Gastroesophageal sphincter (tissue), 4 donors: ENCODE measurements around the gene NDRG3. TPM values are rescaled to one million over a fixed set of nuclear protein-coding genes. Genes with fewer than 3 reads are reported as not detected.
A peak's percentile ranks its signal among the peaks of the same experiment; 100 is the strongest.

Source experiments
- ATAC-seq: fragments of 150-250 bp; one replicate; pipeline ENCODE4 v1.9.1; 2016; ENCODE audit warnings: mild to moderate bottlenecking, moderate library complexity
- H3K27ac ChIP-seq, 4 donors: fragments of 200-600 bp; sonication (generic) in 3 of 4; 1 replicate in 3 of 4; 2 replicates in 1 of 4; pipeline ENCODE4 v1.5.1; 2016 to 2019
- H3K27me3 ChIP-seq: fragments of 200-600 bp; sonication (generic); one replicate; pipeline ENCODE4 v1.5.1; 2019
- H3K36me3 ChIP-seq, 2 donors: fragments of 200-600 bp; sonication (generic); one replicate each; pipeline ENCODE4 v1.5.1; 2019; ENCODE audit warnings: control low read depth in 1 of 2
- H3K4me1 ChIP-seq, 3 donors: fragments of 200-600 bp; sonication (generic); 1 replicate in 2 of 3; 2 replicates in 1 of 3; pipeline ENCODE4 v1.5.1; 2016 to 2019; ENCODE audit warnings: control low read depth in 2 of 3
- H3K4me3 ChIP-seq, 2 donors: fragments of 200-600 bp; sonication (generic); one replicate each; pipeline ENCODE4 v1.5.1; 2019; ENCODE audit warnings: mild to moderate bottlenecking in 1 of 2, moderate library complexity in 1 of 2
- H3K9me3 ChIP-seq, 3 donors: fragments of 200-600 bp; sonication (generic); one replicate each; pipeline ENCODE4 v1.5.1; 2017 to 2019; ENCODE audit warnings: control low read depth in 2 of 3
- EP300 ChIP-seq: sonication (generic); formaldehyde crosslinking; IDR thresholded peaks from one replicate; pipeline ENCODE4 v1.6.1; 2017; ENCODE audit warnings: antibody characterized with exemption, mild to moderate bottlenecking
- POLR2A ChIP-seq, 2 donors: fragments of 450-650 bp; IDR thresholded peaks; one replicate each; pipeline ENCODE4 v1.6.1; 2017; ENCODE audit warnings: antibody characterized with exemption in 2 of 2, mild to moderate bottlenecking in 2 of 2, moderate library complexity in 1 of 2
- POLR2AphosphoS5 ChIP-seq: sonication (generic); formaldehyde crosslinking; IDR thresholded peaks from one replicate; pipeline ENCODE4 v1.6.1; 2017; ENCODE audit warnings: antibody characterized with exemption
- WGBS, 2 donors: methylation state at CpG; one replicate each; pipeline ENCODE4 v1.1.5; 2018; ENCODE audit warnings: low coverage in 1 of 2; 5-methylcytosine and 5-hydroxymethylcytosine counted together
- total RNA-seq, 4 donors: library from RNA; depleted of rRNA; stranded (reverse); fragments of >200 nt; gene quantifications; one replicate each; pipeline ENCODE4 v1.1.0, GENCODE V29; 2016
- TF ChIP-seq, protein P1 (sequence below), 4 experiments: fragments of 200-600 bp in 2 of 4; fragments of 450-650 bp in 2 of 4; sonication (generic) in 1 of 4; IDR thresholded peaks; one replicate each; pipeline ENCODE4 v1.5.1; 2017 to 2019; ENCODE audit warnings: antibody characterized with exemption in 4 of 4, mild to moderate bottlenecking in 2 of 4, moderate library complexity in 2 of 4

Gene NDRG3
- total RNA-seq, 4 donors from 2014 or later, result 13.3 to 37.1 (median 26.0) TPM

DNA sequence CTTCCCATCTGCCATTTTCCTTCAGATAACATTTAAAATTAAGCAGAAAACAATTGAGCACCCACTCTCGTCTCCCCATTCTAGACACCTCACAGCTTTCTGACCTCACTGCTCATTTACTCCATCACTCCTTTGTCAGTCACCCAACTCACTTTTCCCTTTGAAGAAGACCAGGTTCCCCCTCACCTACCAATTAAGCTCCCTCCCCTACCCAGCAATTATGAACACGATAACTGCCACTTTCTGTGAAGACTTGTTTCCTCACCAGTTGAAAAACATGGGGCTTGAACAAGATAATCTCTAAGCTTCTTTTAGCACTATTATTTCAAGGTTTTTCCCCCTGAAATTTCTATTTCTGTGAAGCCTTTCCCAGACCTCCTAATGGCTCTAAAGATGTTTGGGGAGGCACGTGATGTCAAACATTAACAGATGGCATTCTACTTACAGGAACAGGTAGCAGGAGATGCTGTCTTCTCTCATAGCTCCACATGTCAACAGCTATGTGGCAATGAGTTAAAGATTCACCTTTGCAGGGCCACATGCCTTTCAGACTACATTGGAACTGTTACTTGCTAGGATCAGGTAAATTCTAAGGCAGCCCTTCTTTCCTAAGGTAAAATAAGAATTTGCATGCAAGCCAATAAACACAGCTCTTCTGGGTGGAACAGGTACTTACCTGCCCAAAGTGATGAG lies 75.1 kb downstream of the NDRG3 start:
- 92 to 95% methylated on average over 2 to 3 of the region's 3 CpGs for WGBS, 2 donors
- H3K4me3 ChIP-seq, result no peak overlapping the region
- ATAC-seq, result no peak
- TF ChIP-seq, protein P1, sequence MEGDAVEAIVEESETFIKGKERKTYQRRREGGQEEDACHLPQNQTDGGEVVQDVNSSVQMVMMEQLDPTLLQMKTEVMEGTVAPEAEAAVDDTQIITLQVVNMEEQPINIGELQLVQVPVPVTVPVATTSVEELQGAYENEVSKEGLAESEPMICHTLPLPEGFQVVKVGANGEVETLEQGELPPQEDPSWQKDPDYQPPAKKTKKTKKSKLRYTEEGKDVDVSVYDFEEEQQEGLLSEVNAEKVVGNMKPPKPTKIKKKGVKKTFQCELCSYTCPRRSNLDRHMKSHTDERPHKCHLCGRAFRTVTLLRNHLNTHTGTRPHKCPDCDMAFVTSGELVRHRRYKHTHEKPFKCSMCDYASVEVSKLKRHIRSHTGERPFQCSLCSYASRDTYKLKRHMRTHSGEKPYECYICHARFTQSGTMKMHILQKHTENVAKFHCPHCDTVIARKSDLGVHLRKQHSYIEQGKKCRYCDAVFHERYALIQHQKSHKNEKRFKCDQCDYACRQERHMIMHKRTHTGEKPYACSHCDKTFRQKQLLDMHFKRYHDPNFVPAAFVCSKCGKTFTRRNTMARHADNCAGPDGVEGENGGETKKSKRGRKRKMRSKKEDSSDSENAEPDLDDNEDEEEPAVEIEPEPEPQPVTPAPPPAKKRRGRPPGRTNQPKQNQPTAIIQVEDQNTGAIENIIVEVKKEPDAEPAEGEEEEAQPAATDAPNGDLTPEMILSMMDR (IDR thresholded peaks at IDR 0.05), result no peak
- TF ChIP-seq POLR2AphosphoS5 (no peak), EP300 (no peak), POLR2A (IDR thresholded peaks at IDR 0.05) (no peak)
- H3K9me3 ChIP-seq, result no peaks in the 10 kb centered on the region
- peaks cover 0 to 66% of the 10 kb centered on the region in 2 donors for H3K36me3 ChIP-seq
- no peaks in the 10 kb centered on the region for H3K4me1 ChIP-seq
- H3K27ac ChIP-seq, result no peak overlapping the region
- no peaks in the 10 kb centered on the region for H3K27me3 ChIP-seq

DNA sequence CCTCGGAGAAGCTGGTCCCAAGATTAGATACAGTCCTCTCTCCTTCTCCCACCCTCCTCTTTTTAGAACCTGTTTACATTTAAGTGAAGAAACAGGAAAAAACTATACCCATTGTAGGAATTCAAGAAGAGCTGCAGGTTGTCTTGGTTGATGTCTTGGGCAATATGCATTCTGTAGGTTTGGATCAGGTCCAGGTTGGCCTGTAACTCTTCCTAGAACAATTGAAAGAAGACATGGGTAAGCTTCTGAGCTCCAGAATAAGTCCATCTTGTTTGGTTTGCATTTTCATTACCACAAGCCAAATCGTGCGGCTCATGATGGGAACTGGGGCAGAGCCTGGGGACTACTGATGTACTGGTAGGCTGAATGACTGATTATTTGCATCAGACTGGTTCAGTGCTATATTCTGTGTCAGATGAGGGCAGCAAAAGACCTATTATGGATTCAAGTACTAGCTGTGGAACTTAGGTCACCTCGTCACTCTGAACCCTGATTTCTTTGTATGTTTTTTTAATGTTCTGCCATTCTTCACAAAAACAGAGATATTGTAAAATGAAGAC lies 79.6 kb downstream of the NDRG3 start:
- no peaks in the 10 kb centered on the region for H3K27me3 ChIP-seq
- no peaks in the 10 kb centered on the region for H3K4me1 ChIP-seq
- no peaks in the 10 kb centered on the region for H3K9me3 ChIP-seq
- ATAC-seq, result no peak
- H3K27ac ChIP-seq, result no peak overlapping the region
- peaks cover 0 to 90% of the 10 kb centered on the region in 2 donors for H3K36me3 ChIP-seq
- 65 to 67% methylated on average over 3 to 4 of the region's 4 CpGs for WGBS, 2 donors
- TF ChIP-seq, protein P1 (IDR thresholded peaks at IDR 0.05), result peak in 2 of 4 experiments; percentile 13 to 14
- TF ChIP-seq EP300 (no peak), POLR2A (IDR thresholded peaks at IDR 0.05) (no peak)
- H3K4me3 ChIP-seq, result no peak overlapping the region

DNA sequence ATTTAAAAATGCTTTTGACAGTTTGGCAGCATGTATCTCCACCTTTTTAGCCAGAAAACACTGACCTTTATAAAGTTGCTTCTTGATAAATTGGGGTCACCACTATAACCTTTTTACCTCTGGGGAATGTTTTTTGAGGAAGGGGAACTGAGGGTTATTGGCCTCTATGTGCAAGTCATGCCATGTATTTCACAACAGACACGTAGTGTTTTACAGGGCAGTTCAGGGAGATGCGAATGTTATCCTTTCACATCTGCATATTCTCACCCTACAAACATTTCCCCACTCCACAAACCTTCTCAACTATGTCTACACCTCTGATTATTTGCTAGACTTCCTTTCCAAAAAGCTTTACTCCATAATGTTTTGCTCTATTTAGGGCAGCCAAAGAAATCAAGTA lies 82.9 kb downstream of the NDRG3 start:
- no peak overlapping the region for H3K4me3 ChIP-seq
- ATAC-seq, result no peak
- no peaks in the 10 kb centered on the region for H3K9me3 ChIP-seq
- no peaks in the 10 kb centered on the region for H3K4me1 ChIP-seq
- TF ChIP-seq EP300 (no peak), POLR2A (IDR thresholded peaks at IDR 0.05) (no peak), POLR2AphosphoS5 (no peak)
- TF ChIP-seq, protein P1 (IDR thresholded peaks at IDR 0.05), result no peak
- 80 to 100% methylated on average over 1 to 2 of the region's 2 CpGs for WGBS, 2 donors
- no peak overlapping the region for H3K27ac ChIP-seq
- H3K36me3 ChIP-seq, result peaks cover 0 to 90% of the 10 kb centered on the region in 2 donors
- no peaks in the 10 kb centered on the region for H3K27me3 ChIP-seq

DNA sequence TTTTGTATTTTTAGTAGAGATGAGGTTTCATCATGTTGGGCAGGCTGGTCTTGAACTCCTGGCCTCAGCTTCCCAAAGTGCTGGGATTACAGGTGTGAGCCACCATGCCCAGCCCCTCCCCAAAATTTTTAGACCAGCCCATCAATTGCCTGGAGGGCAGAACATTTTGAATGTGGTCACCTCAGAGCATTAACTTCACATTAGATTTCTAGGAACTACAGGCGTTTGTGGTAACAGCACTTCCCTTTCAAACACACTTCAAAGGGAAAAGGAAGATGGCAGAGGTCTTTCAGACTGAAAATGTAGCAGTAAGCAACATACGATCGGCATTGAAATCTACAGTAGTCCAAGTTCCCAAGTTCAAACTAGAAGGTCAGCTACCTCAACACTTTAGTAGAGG lies 87.6 kb downstream of the NDRG3 start:
- Histone ChIP-seq H3K4me3 (no peak overlapping the region), H3K4me1 (no peaks in the 10 kb centered on the region), H3K27me3 (no peaks in the 10 kb centered on the region), H3K9me3 (no peaks in the 10 kb centered on the region), H3K27ac (no peak overlapping the region), H3K36me3 (peaks cover 0 to 94% of the 10 kb centered on the region in 2 donors)
- 86 to 91% methylated on average over 1 to 3 of the region's 3 CpGs for WGBS, 2 donors
- TF ChIP-seq EP300 (no peak), POLR2AphosphoS5 (no peak), POLR2A (IDR thresholded peaks at IDR 0.05) (no peak)
- TF ChIP-seq, protein P1 (IDR thresholded peaks at IDR 0.05), result no peak
- no peak for ATAC-seq

DNA sequence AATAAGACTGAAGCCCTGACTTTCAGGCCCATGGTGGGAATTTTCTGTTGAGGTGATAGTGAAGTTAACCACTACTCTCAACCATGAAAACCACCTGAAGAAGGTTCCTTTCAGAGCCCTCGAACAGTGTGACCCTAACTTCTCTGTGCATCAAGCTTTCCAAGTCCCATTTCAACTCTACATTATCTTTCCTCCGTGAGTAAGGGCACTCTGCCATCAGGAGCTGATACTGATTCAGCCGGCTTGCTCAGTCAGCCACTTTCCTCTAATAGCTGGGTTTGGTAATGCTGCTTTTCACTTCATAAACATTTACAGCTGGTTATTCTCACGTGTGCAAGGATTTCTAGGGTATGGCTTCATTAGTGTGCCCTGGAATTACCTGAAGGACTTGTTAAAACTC lies 89.2 kb downstream of the NDRG3 start:
- H3K9me3 ChIP-seq, result no peaks in the 10 kb centered on the region
- ATAC-seq, result no peak
- peaks cover 0 to 94% of the 10 kb centered on the region in 2 donors for H3K36me3 ChIP-seq
- no peak for TF ChIP-seq POLR2A (IDR thresholded peaks at IDR 0.05)
- no peak for TF ChIP-seq EP300
- TF ChIP-seq POLR2AphosphoS5, result no peak
- TF ChIP-seq, protein P1 (IDR thresholded peaks at IDR 0.05), result no peak
- WGBS, 2 donors, result 53 to 86% methylated on average over 4 of the region's 4 CpGs
- no peaks in the 10 kb centered on the region for H3K27me3 ChIP-seq
- H3K4me1 ChIP-seq, result no peaks in the 10 kb centered on the region
- H3K4me3 ChIP-seq, result no peak overlapping the region
- no peak overlapping the region for H3K27ac ChIP-seq
